Kidney (tissue), 14 donors: Measurements from ENCODE around the gene AHNAK. TPM values are rescaled to one million over a fixed set of nuclear protein-coding genes. Genes with fewer than 3 reads are reported as not detected.
A peak's percentile ranks its signal among the peaks of the same experiment; 100 is the strongest.

ENCODE experiments used
- DNase-seq, 5 donors: peaks; one replicate each; pipeline ENCODE4 v3.0.0-alpha.2; 2013 to 2020
- FAIRE-seq: peaks from 2 replicates; lab custom pipeline; 2012; peaks lifted over from hg19 to GRCh38; lab: Jason Lieb, UNC
- H3K27ac ChIP-seq, 2 donors: one replicate each; pipeline ENCODE4 v1.7.0; 2013; ENCODE audit warnings: low read depth in 2 of 2, low read length in 2 of 2, inconsistent platforms in 1 of 2
- H3K27me3 ChIP-seq: one replicate; pipeline ENCODE4 v1.7.1; 2013; ENCODE audit warnings: low read length, inconsistent platforms; ENCODE audit not compliant: control insufficient read depth, insufficient read depth
- H3K36me3 ChIP-seq, 3 donors: one replicate each; pipeline versions ENCODE4 v1.7.0 to v1.7.1; 2013; ENCODE audit warnings: low read length in 3 of 3, control low read depth in 1 of 3, inconsistent platforms in 1 of 3; ENCODE audit not compliant: insufficient read depth in 3 of 3, control insufficient read depth in 2 of 3
- H3K4me1 ChIP-seq, 3 donors: one replicate each; pipeline versions ENCODE4 v1.7.0 to v1.7.1; 2013; ENCODE audit warnings: low read length in 3 of 3, inconsistent platforms in 1 of 3, low read depth in 1 of 3; ENCODE audit not compliant: control insufficient read depth in 2 of 3, insufficient read depth in 2 of 3
- H3K4me3 ChIP-seq, 3 donors: one replicate each; pipeline versions ENCODE4 v1.7.0 to v1.8.1; 2013; ENCODE audit warnings: low read length in 3 of 3, control low read depth in 1 of 3, inconsistent platforms in 1 of 3
- H3K9ac ChIP-seq, 3 donors: one replicate each; pipeline versions ENCODE4 v1.7.0 to v1.7.1; 2013; ENCODE audit warnings: low read length in 3 of 3, control low read depth in 1 of 3, inconsistent platforms in 1 of 3
- H3K9me3 ChIP-seq, 3 donors: one replicate each; pipeline versions ENCODE4 v1.7.0 to v1.7.1; 2013; ENCODE audit warnings: low read length in 3 of 3, control low read depth in 1 of 3, inconsistent platforms in 1 of 3; ENCODE audit not compliant: control insufficient read depth in 2 of 3, insufficient read depth in 1 of 3
- intact Hi-C: fragments of 100-400 bp; cut with DNase I; formaldehyde crosslinking; loops from one replicate; pipeline ENCODE4 v1.11.1; 2022
- polyA plus RNA-seq: library from polyadenylated mRNA; stranded (reverse); fragments of 350-450 nt; fragmentation: Illumina TruSeq; extraction: RNeasy Lipid Tissue Mini Kit (QIAGEN cat#74804); gene quantifications from one replicate; pipeline ENCODE4 v1.2.3, GENCODE V29; 2014; ENCODE audit warnings: low read depth, low replicate concordance; ENCODE audit not compliant: insufficient read depth
- total RNA-seq: library from RNA; stranded (reverse); fragmentation: NEBNext Ultra II Directional; extraction: Animal tissue kit (Norgen Biotek cat#: 25700); gene quantifications from one replicate; pipeline ENCODE4 v1.2.1, GENCODE V29; 2021
- TF ChIP-seq, protein P1 (sequence below): IDR thresholded peaks from 3 replicates; pipeline ENCODE4 v1.5.1; 2012; ENCODE audit warnings: mild to moderate bottlenecking, moderate library complexity, borderline replicate concordance; ENCODE audit not compliant: insufficient read depth; ENCODE audit errors: extremely low read depth
- donor health status: control.
- donor health status: control.
- donor health status: control.
- donor health status: control.
- donor health status: control.
- donor health status: DM: yes; HTN: yes; CAD: no.
- donor health status: Normal renal cell carcinoma (clear cell type).

Gene AHNAK
- total and polyA plus RNA-seq, 2 donors from 2014 or later, result 36.6 to 700 TPM

DNA sequence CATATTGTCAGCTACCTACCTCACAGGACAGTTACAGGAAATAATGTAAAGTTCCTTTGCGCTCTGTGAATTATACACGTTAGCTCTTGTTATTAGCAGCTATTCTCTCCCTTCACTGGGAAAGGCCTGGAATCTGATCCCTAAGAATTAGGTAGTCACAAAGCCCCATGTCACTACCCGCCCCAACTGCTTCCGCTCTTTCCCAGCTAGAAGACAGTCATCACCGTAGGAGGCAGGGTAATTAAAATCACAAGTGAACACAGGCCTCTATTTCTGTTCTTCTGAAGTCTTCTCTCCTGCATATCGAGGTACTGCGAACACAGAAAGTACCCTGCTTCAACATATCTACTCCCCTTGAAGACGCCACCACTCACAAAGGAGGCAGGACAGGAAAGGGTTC is 12.6 kb upstream of the AHNAK start:
- no peaks in the 10 kb centered on the region for H3K27me3 ChIP-seq
- peaks cover 0 to 30% (median 27%) of the 10 kb centered on the region in 3 donors for H3K4me1 ChIP-seq
- no peak overlapping the region for H3K27ac ChIP-seq
- no peak for FAIRE-seq
- H3K36me3 ChIP-seq, result peaks cover 6 to 44% (median 18%) of the 10 kb centered on the region in 3 donors
- TF ChIP-seq, protein P1, sequence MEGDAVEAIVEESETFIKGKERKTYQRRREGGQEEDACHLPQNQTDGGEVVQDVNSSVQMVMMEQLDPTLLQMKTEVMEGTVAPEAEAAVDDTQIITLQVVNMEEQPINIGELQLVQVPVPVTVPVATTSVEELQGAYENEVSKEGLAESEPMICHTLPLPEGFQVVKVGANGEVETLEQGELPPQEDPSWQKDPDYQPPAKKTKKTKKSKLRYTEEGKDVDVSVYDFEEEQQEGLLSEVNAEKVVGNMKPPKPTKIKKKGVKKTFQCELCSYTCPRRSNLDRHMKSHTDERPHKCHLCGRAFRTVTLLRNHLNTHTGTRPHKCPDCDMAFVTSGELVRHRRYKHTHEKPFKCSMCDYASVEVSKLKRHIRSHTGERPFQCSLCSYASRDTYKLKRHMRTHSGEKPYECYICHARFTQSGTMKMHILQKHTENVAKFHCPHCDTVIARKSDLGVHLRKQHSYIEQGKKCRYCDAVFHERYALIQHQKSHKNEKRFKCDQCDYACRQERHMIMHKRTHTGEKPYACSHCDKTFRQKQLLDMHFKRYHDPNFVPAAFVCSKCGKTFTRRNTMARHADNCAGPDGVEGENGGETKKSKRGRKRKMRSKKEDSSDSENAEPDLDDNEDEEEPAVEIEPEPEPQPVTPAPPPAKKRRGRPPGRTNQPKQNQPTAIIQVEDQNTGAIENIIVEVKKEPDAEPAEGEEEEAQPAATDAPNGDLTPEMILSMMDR, result no peak
- no peak overlapping the region for H3K9ac ChIP-seq
- no peak overlapping the region for H3K4me3 ChIP-seq
- no peaks in the 10 kb centered on the region for H3K9me3 ChIP-seq
- DNase-seq, result no peak
- intact Hi-C loops, result no loop called here

DNA sequence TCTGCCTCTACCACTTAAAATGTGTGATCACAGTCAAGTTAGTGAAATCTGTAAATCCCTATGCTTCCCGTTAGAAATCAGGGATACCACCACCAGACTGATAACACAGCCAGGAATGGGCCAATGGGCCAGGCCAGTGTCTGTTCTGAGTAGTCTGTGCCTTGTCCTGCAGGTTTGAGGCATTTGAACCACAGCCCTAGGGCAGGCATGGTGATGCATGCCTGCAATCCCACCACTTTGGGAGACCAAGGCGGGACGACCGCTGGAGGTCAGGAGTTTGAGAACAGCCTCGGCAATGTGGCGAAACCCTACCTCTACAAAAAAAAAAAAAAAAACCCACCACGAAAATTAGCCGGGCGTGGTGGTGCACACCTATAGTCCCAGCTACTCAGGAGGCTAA is 12.1 kb upstream of the AHNAK start:
- H3K27ac ChIP-seq, result no peak overlapping the region
- H3K4me3 ChIP-seq, result no peak overlapping the region
- TF ChIP-seq, protein P1, result no peak
- FAIRE-seq, result no peak
- H3K9me3 ChIP-seq, result no peaks in the 10 kb centered on the region
- DNase-seq, result peak in 1 of 5 donors; percentile 65
- H3K27me3 ChIP-seq, result no peaks in the 10 kb centered on the region
- intact Hi-C loops, result no loop called here
- H3K4me1 ChIP-seq, result peaks cover 0 to 35% (median 32%) of the 10 kb centered on the region in 3 donors
- H3K9ac ChIP-seq, result no peak overlapping the region
- H3K36me3 ChIP-seq, result peaks cover 6 to 41% (median 18%) of the 10 kb centered on the region in 3 donors

DNA sequence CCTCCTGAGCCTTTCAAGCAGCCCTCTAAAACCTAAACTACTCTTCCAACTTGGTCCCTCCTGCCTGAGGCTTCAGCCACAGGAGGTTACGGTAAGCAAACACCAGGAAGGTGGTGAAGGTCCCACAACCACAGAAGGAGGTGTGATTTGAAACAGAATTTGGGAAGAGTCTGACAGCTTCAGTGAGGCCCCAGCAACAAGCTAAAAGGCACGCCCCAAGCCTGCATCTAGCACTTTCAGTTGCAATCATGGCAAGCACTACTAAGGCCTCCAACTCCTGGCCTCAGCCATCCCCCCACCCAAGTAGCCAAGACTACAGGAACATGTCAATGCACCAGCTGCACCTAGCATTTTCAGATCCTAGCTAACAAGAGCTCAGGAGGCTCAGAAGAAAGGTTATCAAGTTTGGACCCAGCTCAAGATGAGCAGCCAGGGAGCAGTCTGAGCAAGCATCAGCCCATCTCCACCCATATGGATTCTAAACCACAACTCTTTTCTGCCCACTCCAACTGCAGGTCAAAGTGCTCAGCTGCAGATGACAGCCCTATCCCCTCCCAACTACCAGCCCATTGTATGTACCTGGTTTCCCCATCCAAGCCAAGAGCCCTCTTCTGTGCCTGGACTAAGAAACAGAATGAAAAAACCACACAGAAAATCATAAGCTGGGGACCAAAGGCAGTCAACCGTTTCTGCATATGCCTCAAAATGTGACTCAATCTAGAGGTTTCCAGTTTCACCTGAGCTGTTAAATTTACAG is 10.4 kb upstream of the AHNAK start:
- Histone ChIP-seq H3K4me1 (peaks cover 5 to 49% (median 45%) of the 10 kb centered on the region in 3 donors), H3K36me3 (peaks cover 6 to 34% (median 14%) of the 10 kb centered on the region in 3 donors), H3K27me3 (no peaks in the 10 kb centered on the region), H3K9me3 (no peaks in the 10 kb centered on the region), H3K27ac (peak overlapping the region; percentile 80 to 87), H3K9ac (peak overlapping the region in 1 of 3 donors; percentile 44), H3K4me3 (no peak overlapping the region)
- TF ChIP-seq, protein P1, result no peak
- intact Hi-C loops, result no loop called here
- peak in 1 of 5 donors; percentile 56 for DNase-seq
- no peak for FAIRE-seq
